GM13977 (cell line): ENCODE measurements around the gene SYCE3.
"Not testable (repeated sequence)": the region's sequence is repeated elsewhere in the genome, so short reads cannot be mapped to it uniquely, and the experiment has no call there.

Source experiments
- DNase-seq: peaks from one replicate; pipeline ENCODE4 v3.0.0; 2012; ENCODE audit warnings: low spot score
- CTCF ChIP-seq: IDR thresholded peaks from 2 replicates; pipeline ENCODE4 v1.5.1; 2012; ENCODE audit warnings: mild to moderate bottlenecking, control low read depth; ENCODE audit not compliant: insufficient read depth; ENCODE audit errors: extremely low read depth, missing control alignments
- in situ Hi-C: fragments of 300-500 bp; cut with MboI; formaldehyde crosslinking; loops from one replicate; pipeline ENCODE4 v1.12.0; 2022; ENCODE audit warnings: low sequenced_read_pairs, low pct_unique_long_range_greater_than_20kb, mixed read lengths, inconsistent platforms; ENCODE audit not compliant: unreplicated experiment

The SYCE3 gene

GRCh38 chr22:50521710-50522109 is 41.0 kb downstream of the SYCE3 start:
- TF ChIP-seq CTCF, result no peak
- in situ Hi-C loops, result no loop called here
- no peak for DNase-seq

DNA sequence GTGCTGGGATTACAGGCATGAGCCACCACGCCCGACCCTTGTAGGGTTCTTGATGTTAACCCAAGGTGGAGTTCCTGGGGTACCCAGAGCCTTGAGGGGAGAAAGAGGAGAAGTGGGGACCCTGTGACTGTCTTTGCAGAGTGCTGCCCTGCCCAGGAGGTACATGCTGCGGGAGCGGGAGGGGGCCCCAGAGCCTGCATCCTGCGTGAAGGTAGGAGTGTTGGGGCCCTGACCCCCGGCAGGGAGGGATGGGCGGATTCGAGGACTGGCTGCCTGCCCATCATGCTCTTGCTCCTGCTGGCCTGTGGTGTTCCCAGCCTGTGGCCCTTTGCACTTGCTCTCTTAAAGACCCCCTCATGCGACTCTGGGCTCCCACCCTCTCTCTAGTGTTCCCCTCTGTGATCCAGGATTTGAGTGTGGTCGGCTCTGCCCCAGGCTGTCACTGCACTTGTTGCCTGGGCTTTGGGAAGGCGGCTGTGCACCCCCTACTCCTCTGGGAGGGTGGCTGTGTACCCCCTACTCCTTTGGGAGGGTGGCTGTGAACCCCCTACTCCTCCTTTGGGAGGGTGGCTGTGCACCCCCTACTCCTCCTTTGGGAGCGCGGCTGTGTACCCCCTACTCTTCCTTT is 41.8 kb downstream of the SYCE3 start:
- no peak for TF ChIP-seq CTCF
- in situ Hi-C loops, result no loop called here
- no peak for DNase-seq

- in situ Hi-C loops, DNase-seq: not testable (repeated sequence)
These were observed 42.5 kb downstream of the SYCE3 start for GRCh38 chr22:50520184-50520583.

- no peak for TF ChIP-seq CTCF
- in situ Hi-C loops, result no loop called here
- no peak for DNase-seq
These were observed 43.6 kb downstream of the SYCE3 start for GRCh38 chr22:50519151-50519550.

DNA sequence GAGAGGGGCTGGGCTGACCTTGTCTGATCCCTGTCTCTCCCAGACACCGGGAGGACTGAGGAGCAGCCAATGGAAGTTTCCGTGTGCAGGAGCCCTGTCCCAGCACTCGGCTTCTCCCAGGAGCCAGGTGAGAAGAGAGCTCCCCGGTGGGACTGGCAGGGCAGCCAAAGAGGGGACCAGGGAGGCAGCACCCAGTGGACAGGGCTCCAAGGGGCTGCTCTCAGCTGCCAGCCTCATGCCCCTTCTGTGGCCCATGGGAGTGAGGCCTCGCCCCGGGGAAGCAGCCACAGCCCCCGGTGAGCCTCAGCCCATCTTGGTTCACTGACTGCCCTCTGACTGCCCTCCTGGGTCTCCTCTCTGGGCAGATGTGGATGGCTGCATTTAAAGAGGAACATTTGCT is 44.1 kb downstream of the SYCE3 start:
- in situ Hi-C loops, result no loop called here
- TF ChIP-seq CTCF, result no peak
- no peak for DNase-seq

DNA sequence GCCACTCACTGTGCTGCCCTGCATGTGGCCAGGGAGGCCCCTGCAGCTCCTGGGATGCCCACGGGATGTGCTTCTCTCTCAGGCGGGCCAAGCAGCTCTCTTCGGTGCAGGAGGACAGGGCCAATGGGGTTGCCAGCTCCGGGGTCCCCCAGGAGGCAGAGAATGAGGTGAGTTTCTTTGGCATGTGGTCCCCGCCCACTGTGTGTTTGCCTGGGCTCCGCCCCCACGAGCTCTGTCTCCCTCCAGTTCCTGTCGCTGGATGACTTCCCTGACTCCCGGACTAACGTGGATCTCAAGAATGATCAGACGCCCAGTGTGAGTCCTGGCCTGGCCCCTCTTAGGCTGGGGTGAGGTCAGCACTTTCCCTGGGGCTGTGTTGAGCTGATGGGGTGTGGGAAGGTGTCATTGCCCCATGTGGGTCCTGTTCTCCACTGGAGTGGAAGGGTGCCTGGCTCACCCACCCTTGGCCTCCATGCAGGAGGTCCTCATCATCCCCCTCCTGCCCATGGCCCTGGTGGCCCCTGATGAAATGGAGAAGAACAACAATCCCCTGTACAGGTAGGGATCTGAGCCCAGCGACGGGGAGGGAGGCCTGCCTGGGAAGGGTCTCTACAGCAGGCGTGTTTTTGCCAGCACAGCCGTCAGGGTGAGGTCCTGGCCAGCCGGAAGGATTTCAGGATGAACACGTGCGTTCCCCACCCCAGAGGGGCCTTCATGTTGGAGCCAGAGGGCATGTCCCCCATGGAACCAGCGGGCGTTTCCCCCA is 45.0 kb downstream of the SYCE3 start:
- TF ChIP-seq CTCF, result no peak
- DNase-seq, result no peak
- in situ Hi-C loops, result no loop called here

DNA sequence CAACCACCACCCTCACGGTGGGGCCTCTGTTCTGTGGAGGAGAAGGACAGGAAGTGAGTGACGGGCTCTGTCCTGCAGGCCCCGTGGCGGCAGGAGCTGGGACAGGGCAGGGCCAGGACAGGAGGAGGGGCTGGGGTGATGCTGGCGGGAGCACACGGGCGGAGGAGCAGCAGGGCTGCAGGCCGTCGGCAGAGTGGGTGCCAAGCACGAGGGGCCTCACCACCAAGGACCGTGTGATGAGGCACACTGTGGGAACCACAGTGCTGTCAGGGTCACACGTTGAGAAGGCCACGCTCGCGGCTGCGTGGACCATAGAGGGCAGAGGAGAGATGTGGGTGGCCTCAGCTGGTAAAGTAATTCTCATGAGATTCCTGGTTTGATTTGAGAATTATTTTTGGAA is 45.8 kb downstream of the SYCE3 start:
- in situ Hi-C loops, result no loop called here
- no peak for TF ChIP-seq CTCF
- DNase-seq, result no peak
